Uterus (tissue), 2 donors: ENCODE results near the gene CCDC148.

Experiments
- CTCF ChIP-seq, 4 experiments: fragments of 200-600 bp in 2 of 4; fragments of 450-650 bp in 2 of 4; sonication (generic) in 2 of 4; IDR thresholded peaks; one replicate each; pipeline ENCODE4 v1.5.1; 2016 to 2019; ENCODE audit warnings: antibody characterized with exemption in 4 of 4, mild to moderate bottlenecking in 2 of 4, moderate library complexity in 1 of 4
- POLR2A ChIP-seq, 2 donors: fragments of 450-650 bp; IDR thresholded peaks; one replicate each; pipeline ENCODE4 v1.6.1; 2016; ENCODE audit warnings: antibody characterized with exemption in 2 of 2, mild to moderate bottlenecking in 1 of 2, moderate library complexity in 1 of 2

- peak in 2 of 4 experiments; percentile 19 to 30 for TF ChIP-seq CTCF (IDR thresholded peaks at IDR 0.05)
- TF ChIP-seq POLR2A (IDR thresholded peaks at IDR 0.05), result peak; percentile 65 to 72
Measured at GRCh38 chr2:158456309-158457066, at the start of gene CCDC148, which contains the start of gene PKP4.
